Heart left ventricle (tissue), 13 donors: ENCODE measurements around the gene ZNF576.

ENCODE experiments used
- POLR2A ChIP-seq, 2 donors: fragments of 450-650 bp; IDR thresholded peaks; one replicate each; pipeline ENCODE4 v1.6.1; 2017; ENCODE audit warnings: antibody characterized with exemption in 2 of 2, mild to moderate bottlenecking in 2 of 2, moderate library complexity in 2 of 2
- TF ChIP-seq, protein P1 (sequence below), 12 donors: fragments of 200-600 bp; sonication (generic) in 4 of 12; IDR thresholded peaks; one replicate each; pipeline versions ENCODE4 v1.5.0 to v1.8.0; 2018 to 2022; ENCODE audit warnings: antibody characterized with exemption in 12 of 12, mild to moderate bottlenecking in 5 of 12
- donor health status: ischemic (EF 13 %, LVEDD 7.1; RV severe dilation, severe dysfunction).
- donor health status: DM: no; HTN: yes; CAD: no.
- donor health status: DM: no; HTN: no; CAD: no.
- donor health status: ischemic (EF 25% LVEDD 6.9; RV normal size, moderate dysfunction).
- donor health status: ischemic (EF 25% LVEDD 5.7; RV mildly dilated, moderate dysfunction).
- donor health status: ischemic (EF 35%, LVEDD 5.7; RV mildly dilated, moderate dysfunction).
- donor health status: nonischemic (EF 11% LVEDD 7.7; RV severe dilation, severe dysfunction).
- donor health status: DM: yes; HTN: yes; CAD: no.
- donor health status: PGD.
- donor health status: ischemic (EF 29% LVEDD 5.4; RV normal size, mild dysfunction).
- donor health status: nonischemic (EF 23%, LVEDD 6.1; RV moderate dilation, normal function).

DNA sequence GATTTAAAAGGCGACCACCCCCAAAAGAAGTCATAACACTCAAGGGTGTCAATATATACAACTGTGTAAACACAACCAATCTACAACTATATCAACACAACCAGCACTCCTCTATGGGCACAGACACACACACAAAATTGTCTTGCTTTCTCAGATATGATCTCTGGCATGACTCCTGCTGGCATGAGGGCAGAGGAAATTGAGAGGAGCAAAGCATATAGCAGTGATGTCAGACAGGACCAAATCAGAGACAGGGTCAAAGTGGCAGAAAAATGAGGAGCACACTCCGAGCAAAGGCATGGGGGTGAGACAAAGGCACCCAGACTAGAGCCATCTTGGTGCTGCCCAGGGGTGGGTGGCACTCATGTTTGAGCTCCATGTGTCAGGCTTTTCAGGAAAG lies 10.0 kb upstream of the ZNF576 start:
- TF ChIP-seq POLR2A (IDR thresholded peaks at IDR 0.05) = no peak
- TF ChIP-seq, protein P1, sequence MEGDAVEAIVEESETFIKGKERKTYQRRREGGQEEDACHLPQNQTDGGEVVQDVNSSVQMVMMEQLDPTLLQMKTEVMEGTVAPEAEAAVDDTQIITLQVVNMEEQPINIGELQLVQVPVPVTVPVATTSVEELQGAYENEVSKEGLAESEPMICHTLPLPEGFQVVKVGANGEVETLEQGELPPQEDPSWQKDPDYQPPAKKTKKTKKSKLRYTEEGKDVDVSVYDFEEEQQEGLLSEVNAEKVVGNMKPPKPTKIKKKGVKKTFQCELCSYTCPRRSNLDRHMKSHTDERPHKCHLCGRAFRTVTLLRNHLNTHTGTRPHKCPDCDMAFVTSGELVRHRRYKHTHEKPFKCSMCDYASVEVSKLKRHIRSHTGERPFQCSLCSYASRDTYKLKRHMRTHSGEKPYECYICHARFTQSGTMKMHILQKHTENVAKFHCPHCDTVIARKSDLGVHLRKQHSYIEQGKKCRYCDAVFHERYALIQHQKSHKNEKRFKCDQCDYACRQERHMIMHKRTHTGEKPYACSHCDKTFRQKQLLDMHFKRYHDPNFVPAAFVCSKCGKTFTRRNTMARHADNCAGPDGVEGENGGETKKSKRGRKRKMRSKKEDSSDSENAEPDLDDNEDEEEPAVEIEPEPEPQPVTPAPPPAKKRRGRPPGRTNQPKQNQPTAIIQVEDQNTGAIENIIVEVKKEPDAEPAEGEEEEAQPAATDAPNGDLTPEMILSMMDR (IDR thresholded peaks at IDR 0.05) = no peak
